K562 (cell line): ENCODE measurements around the gene APLF. TPM values are rescaled to one million over a fixed set of nuclear protein-coding genes. Genes with fewer than 3 reads are reported as not detected.

Source experiments
- CC2D1A ChIP-seq: fragments of 450-650 bp; IDR thresholded peaks from 2 replicates; pipeline ENCODE4 v1.6.1; 2017; ENCODE audit warnings: mild to moderate bottlenecking
- CGGBP1 ChIP-seq: fragments of 250-450 bp; sonication (Bioruptor Pico); IDR thresholded peaks from 2 replicates; pipeline ENCODE4 v1.9.0; 2021; ENCODE audit warnings: mild to moderate bottlenecking
- EHMT2 ChIP-seq: fragments of 450-650 bp; IDR thresholded peaks from 2 replicates; pipeline ENCODE4 v1.6.1; 2018; ENCODE audit warnings: antibody characterized with exemption
- EP400 ChIP-seq: fragments of 450-650 bp; IDR thresholded peaks from 2 replicates; pipeline ENCODE4 v1.6.1; 2017; ENCODE audit warnings: antibody characterized with exemption, mild to moderate bottlenecking, moderate library complexity
- ETV6 ChIP-seq, 3 experiments: fragments of 150-350 bp in 1 of 3; sonication (generic) in 1 of 3; formaldehyde crosslinking in 1 of 3; IDR thresholded peaks; 2 replicates each; pipeline versions ENCODE4 v1.6.1 to v1.8.0; 2014 to 2022; ENCODE audit warnings: borderline replicate concordance in 2 of 3, low read depth in 2 of 3, antibody characterized with exemption in 1 of 3, low read length in 1 of 3, mild to moderate bottlenecking in 1 of 3, missing genetic modification reagents in 1 of 3
- FOXM1 ChIP-seq, 2 experiments: fragments of 450-650 bp in 1 of 2; sonication (generic) in 1 of 2; formaldehyde crosslinking in 1 of 2; IDR thresholded peaks; 2 replicates each; pipeline versions ENCODE4 v1.6.1 to v1.9.0; 2017 to 2022; ENCODE audit warnings: low read depth in 2 of 2, mild to moderate bottlenecking in 2 of 2, missing genetic modification reagents in 1 of 2, moderate library complexity in 1 of 2
- HINFP ChIP-seq: fragments of 450-650 bp; conservative IDR thresholded peaks from 2 replicates; pipeline ENCODE4 v1.6.1; 2016; ENCODE audit warnings: missing genetic modification characterization, low read depth, mild to moderate bottlenecking, control low read depth, missing compliant biosample characterization
- HMG20B ChIP-seq: fragments of 250-450 bp; sonication (Bioruptor Pico); IDR thresholded peaks from 2 replicates; pipeline ENCODE4 v1.5.0; 2021; ENCODE audit warnings: mild to moderate bottlenecking
- MAX ChIP-seq: sonication (generic); formaldehyde crosslinking; IDR thresholded peaks from 2 replicates; pipeline ENCODE4 v1.9.0; 2022; ENCODE audit warnings: mild to moderate bottlenecking, missing genetic modification reagents
- NCOR1 ChIP-seq: fragments of 450-650 bp; IDR thresholded peaks from 2 replicates; pipeline ENCODE4 v1.6.1; 2016; ENCODE audit warnings: mild to moderate bottlenecking, moderate library complexity
- NR2F6 ChIP-seq: fragments of 450-650 bp; formaldehyde crosslinking; IDR thresholded peaks from 2 replicates; pipeline ENCODE4 v1.4.0; 2020; ENCODE audit warnings: mild to moderate bottlenecking
- PRPF4 ChIP-seq: fragments of 200-400 bp; formaldehyde crosslinking; IDR thresholded peaks from one replicate; pipeline ENCODE4 v1.6.1; 2017; ENCODE audit warnings: low read length, low read depth, mild to moderate bottlenecking; ENCODE audit not compliant: insufficient read depth, poor library complexity, severe bottlenecking
- RBM14 ChIP-seq: fragments of 200-400 bp; formaldehyde crosslinking; IDR thresholded peaks from 2 replicates; pipeline ENCODE4 v1.6.1; 2018; ENCODE audit warnings: low read depth, mild to moderate bottlenecking, low read length, moderate library complexity, borderline replicate concordance; ENCODE audit not compliant: insufficient read depth
- SETDB1 ChIP-seq: IDR thresholded peaks from one replicate; pipeline ENCODE4 v1.6.1; 2012; ENCODE audit warnings: low read length, control low read depth, inconsistent platforms
- SUPT5H ChIP-seq: fragments of 450-650 bp; IDR thresholded peaks from 2 replicates; pipeline ENCODE4 v1.6.1; 2016
- TFAP4 ChIP-seq: sonication (generic); formaldehyde crosslinking; IDR thresholded peaks from 2 replicates; pipeline ENCODE4 v1.8.0; 2022; ENCODE audit warnings: missing genetic modification reagents, mild to moderate bottlenecking, moderate library complexity, borderline replicate concordance
- VEZF1 ChIP-seq: fragments of 200-800 bp; sonication (Bioruptor generic); IDR thresholded peaks from 2 replicates; pipeline ENCODE4 v1.6.1; 2017; ENCODE audit warnings: missing genetic modification characterization, missing compliant biosample characterization
- ZNF124 ChIP-seq: sonication (generic); formaldehyde crosslinking; IDR thresholded peaks from 2 replicates; pipeline ENCODE4 v1.8.1; 2022; ENCODE audit warnings: missing genetic modification reagents
- ZNF316 ChIP-seq: fragments of 450-650 bp; IDR thresholded peaks from 2 replicates; pipeline ENCODE4 v1.6.1; 2016
- ZNF436 ChIP-seq: fragments of 250-450, 450-650 bp; sonication (Bioruptor Pico); formaldehyde crosslinking; IDR thresholded peaks from 2 replicates; pipeline ENCODE4 v1.7.0; 2020; ENCODE audit warnings: mild to moderate bottlenecking
- polyA plus RNA-seq, 8 experiments: library from polyadenylated mRNA; depleted of rRNA in 4 of 8; stranded (reverse) in 5 of 8; unstranded in 3 of 8; fragments of >200 nt; fragmentation: Nextera tagmentation in 2 of 8; fragmentation: Illumina TruSeq in 1 of 8; extraction: Ambion mirVana in 2 of 8; extraction: Trizol in 1 of 8; gene quantifications; 2 replicates each; pipeline versions ENCODE4 v1.2.1 to v1.2.3, GENCODE V29; 2011 to 2014; ENCODE audit warnings: inconsistent platforms in 1 of 8, missing spikeins in 1 of 8
- total RNA-seq, 7 experiments: library from RNA; depleted of rRNA in 6 of 7; stranded (reverse); fragments of >200 nt in 6 of 7; fragmentation: Illumina TruSeq in 2 of 7; extraction: Trizol in 2 of 7; gene quantifications; 2 replicates each; pipeline versions ENCODE4 v1.2.1 to v1.2.3, GENCODE V29; 2011 to 2021; ENCODE audit warnings: low replicate concordance in 1 of 7
- TF ChIP-seq, protein P1 (sequence below): fragments of 250-450 bp; sonication (Bioruptor Pico); IDR thresholded peaks from 2 replicates; pipeline ENCODE4 v1.8.0; 2021; ENCODE audit warnings: moderate library complexity, mild to moderate bottlenecking, inconsistent platforms
- TF ChIP-seq, protein P2 (sequence below): fragments of 450-650 bp; IDR thresholded peaks from 2 replicates; pipeline ENCODE4 v1.6.1; 2016; ENCODE audit warnings: missing biosample characterization, missing genetic modification characterization

The APLF gene
- total and polyA plus RNA-seq, 9 of the 15 experiments (the other 6 are each of a cell fraction or from before 2014, with no cell fraction given) = 0.07 to 1.1 (median 0.71) TPM

DNA sequence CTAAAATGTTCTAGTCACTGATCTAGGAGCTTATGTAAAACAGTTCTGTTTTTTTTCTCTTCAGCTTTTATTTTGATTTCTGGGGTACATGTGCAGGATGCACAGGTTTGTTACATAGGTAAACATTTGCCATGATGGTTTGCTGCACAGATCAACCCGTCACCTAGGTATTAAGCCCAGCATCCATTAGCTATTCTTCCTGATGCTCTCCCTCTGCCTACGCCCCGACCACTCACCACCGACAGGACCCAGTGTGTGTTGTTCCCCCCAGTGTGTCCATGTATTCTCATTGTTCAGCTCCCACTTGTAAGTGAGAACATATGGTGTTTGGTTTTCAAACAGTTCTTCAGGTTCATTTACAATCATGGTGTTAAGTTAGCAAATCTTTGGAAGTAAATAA is 91.2 kb downstream of the APLF start (continued):
- TF ChIP-seq NCOR1 (peak; percentile 47), MAX (CRISPR knock-in tag) (no peak), PRPF4 (no peak), HINFP (tag) (no peak), FOXM1 (IDR thresholded peaks at IDR 0.05; ENCODE audit: low read depth) (no peak), FOXM1 (CRISPR knock-in tag; IDR thresholded peaks at IDR 0.05; ENCODE audit: low read depth) (no peak), ZNF316 (peak; percentile 22; the same call in 1 of the 2 replicates), NR2F6 (no peak), CGGBP1 (peak; percentile 97), VEZF1 (CRISPR knock-in tag) (no peak), SETDB1 (no peak), SUPT5H (peak; percentile 77), HMG20B (CRISPR knock-in tag) (no peak), ZNF124 (CRISPR knock-in tag) (no peak), ZNF436 (0 out of 2 replicates have a peak, but pooled peaks have one; percentile 46), TFAP4 (no peak), RBM14 (no peak), EHMT2 (no peak), CC2D1A (no peak), EP400 (no peak), ETV6 (IDR thresholded peaks at IDR 0.05; ENCODE audit: borderline replicate concordance in 1 of 2, low read depth in 2 of 2, low read length in 1 of 2) (no peak), ETV6 (CRISPR knock-in tag; IDR thresholded peaks at IDR 0.05; ENCODE audit: borderline replicate concordance) (no peak)
- TF ChIP-seq, protein P1, sequence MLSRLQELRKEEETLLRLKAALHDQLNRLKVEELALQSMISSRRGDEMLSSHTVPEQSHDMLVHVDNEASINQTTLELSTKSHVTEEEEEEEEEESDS (CRISPR knock-in tag) = peak; percentile 62; the same call in 1 of the 2 replicates
- TF ChIP-seq, protein P2, sequence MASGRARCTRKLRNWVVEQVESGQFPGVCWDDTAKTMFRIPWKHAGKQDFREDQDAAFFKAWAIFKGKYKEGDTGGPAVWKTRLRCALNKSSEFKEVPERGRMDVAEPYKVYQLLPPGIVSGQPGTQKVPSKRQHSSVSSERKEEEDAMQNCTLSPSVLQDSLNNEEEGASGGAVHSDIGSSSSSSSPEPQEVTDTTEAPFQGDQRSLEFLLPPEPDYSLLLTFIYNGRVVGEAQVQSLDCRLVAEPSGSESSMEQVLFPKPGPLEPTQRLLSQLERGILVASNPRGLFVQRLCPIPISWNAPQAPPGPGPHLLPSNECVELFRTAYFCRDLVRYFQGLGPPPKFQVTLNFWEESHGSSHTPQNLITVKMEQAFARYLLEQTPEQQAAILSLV (tag) = no peak
